Measurements from ENCODE around the gene MBOAT7. TPM values are rescaled to one million over a fixed set of nuclear protein-coding genes. Genes with fewer than 3 reads are reported as not detected.

The MBOAT7 gene
- polyA plus RNA-seq, 1 donor (not counting 4 experiments of a cell fraction or from before 2014, with no cell fraction given), result 41.3 TPM

- dilution Hi-C loops (cut with MboI; ENCODE audit: extremely low pct_ligation_motif_present, low sequenced_read_pairs), result no loop called here
- no peaks in the 10 kb centered on the region for H3K9me1 ChIP-seq (ENCODE audit: control insufficient read depth, extremely low read depth, insufficient read depth, low read length)
- H4K20me1 ChIP-seq (ENCODE audit: control insufficient read depth, extremely low read depth, insufficient read depth, low read length), result peaks cover 12% of the 10 kb centered on the region
- no peak overlapping the region for H2AFZ ChIP-seq (ENCODE audit: control insufficient read depth, low read length)
- peaks cover 50% of the 10 kb centered on the region for H3K79me2 ChIP-seq (ENCODE audit: control insufficient read depth, insufficient read depth, low read length)
- H3K36me3 ChIP-seq (ENCODE audit: control insufficient read depth in 2 of 2, extremely low read depth in 1 of 2, insufficient read depth in 2 of 2, low read length in 2 of 2), result peaks cover 17 to 23% of the 10 kb centered on the region in 2 experiments
- peaks cover 21% of the 10 kb centered on the region for H3K4me1 ChIP-seq (ENCODE audit: control insufficient read depth, extremely low read depth, insufficient read depth, low read length)
- TF ChIP-seq CTCF (optimal IDR thresholded peaks at IDR 0.05 in 1 of 3, IDR thresholded peaks at IDR 0.05 in 1 of 3, conservative IDR thresholded peaks at IDR 0.05 in 1 of 3; ENCODE audit: extremely low read depth in 1 of 3, insufficient read depth in 2 of 3, low read length in 3 of 3), result no peak
- no peak for TF ChIP-seq EZH2 (IDR thresholded peaks at IDR 0.05; ENCODE audit: low read length)
- no peaks in the 10 kb centered on the region for H3K27me3 ChIP-seq (ENCODE audit: control insufficient read depth, extremely low read depth, insufficient read depth, low read length)
- no peak for FAIRE-seq
- H3K4me3 ChIP-seq (ENCODE audit: control insufficient read depth in 2 of 3, extremely low read depth in 1 of 3, insufficient read depth in 2 of 3, low read depth in 1 of 3, low read length in 3 of 3), result peak overlapping the region; percentile 75 to 86 (median 83)
- H3K9me3 ChIP-seq (ENCODE audit: control insufficient read depth, low read depth, low read length), result no peaks in the 10 kb centered on the region
- H3K9ac ChIP-seq (ENCODE audit: control insufficient read depth, extremely low read depth, insufficient read depth, low read length), result peak overlapping the region; percentile 86
- H3K4me2 ChIP-seq (ENCODE audit: control insufficient read depth, extremely low read depth, insufficient read depth, low read depth, low read length), result peak overlapping the region; percentile 87
- peak overlapping the region; percentile 24 for H3K27ac ChIP-seq (ENCODE audit: control insufficient read depth, insufficient read depth, low read length)
- no peak for DNase-seq (ENCODE audit: low read depth, low spot score)
Observed at GRCh38 chr19:54138489-54139256, 50.7 kb downstream of the MBOAT7 start.

GRCh38 chr19:54137699-54138488 is 51.5 kb downstream of the MBOAT7 start, which contains the start of gene CNOT3:
CNOT3 (plus strand) TSS chr19:54137762; CDS start chr19:54142979, 5,217 bp downstream.
- Histone ChIP-seq H3K4me2 (ENCODE audit: control insufficient read depth, extremely low read depth, insufficient read depth, low read depth, low read length) (peak within 1 kb of the TSS; percentile 98), H3K9me1 (ENCODE audit: control insufficient read depth, extremely low read depth, insufficient read depth, low read length) (no peaks in the 10 kb centered on the region), H3K9ac (ENCODE audit: control insufficient read depth, extremely low read depth, insufficient read depth, low read length) (peak within 1 kb of the TSS; percentile 86), H3K9me3 (ENCODE audit: control insufficient read depth, low read depth, low read length) (no peaks in the 10 kb centered on the region), H3K4me1 (ENCODE audit: control insufficient read depth, extremely low read depth, insufficient read depth, low read length) (peaks cover 21% of the 10 kb centered on the region), H3K27me3 (ENCODE audit: control insufficient read depth, extremely low read depth, insufficient read depth, low read length) (no peaks in the 10 kb centered on the region), H3K79me2 (ENCODE audit: control insufficient read depth, insufficient read depth, low read length) (peaks cover 50% of the 10 kb centered on the region), H3K4me3 (ENCODE audit: control insufficient read depth in 2 of 3, extremely low read depth in 1 of 3, insufficient read depth in 2 of 3, low read depth in 1 of 3, low read length in 3 of 3) (peak within 1 kb of the TSS; percentile 83 to 91 (median 86)), H3K27ac (ENCODE audit: control insufficient read depth, insufficient read depth, low read length) (peak within 1 kb of the TSS; percentile 81), H2AFZ (ENCODE audit: control insufficient read depth, low read length) (peak within 1 kb of the TSS; percentile 89), H3K36me3 (ENCODE audit: control insufficient read depth in 2 of 2, extremely low read depth in 1 of 2, insufficient read depth in 2 of 2, low read length in 2 of 2) (peaks cover 10 to 20% of the 10 kb centered on the region in 2 experiments), H4K20me1 (ENCODE audit: control insufficient read depth, extremely low read depth, insufficient read depth, low read length) (peaks cover 12% of the 10 kb centered on the region)
- TF ChIP-seq EZH2 (IDR thresholded peaks at IDR 0.05; ENCODE audit: low read length) (no peak), CTCF (optimal IDR thresholded peaks at IDR 0.05 in 1 of 3, IDR thresholded peaks at IDR 0.05 in 1 of 3, conservative IDR thresholded peaks at IDR 0.05 in 1 of 3; ENCODE audit: extremely low read depth in 1 of 3, insufficient read depth in 2 of 3, low read length in 3 of 3) (peak in 1 of 3 experiments; percentile 25)
- DNase-seq (ENCODE audit: low read depth, low spot score), result no peak
- FAIRE-seq, result no peak
- dilution Hi-C loops (cut with MboI; ENCODE audit: extremely low pct_ligation_motif_present, low sequenced_read_pairs), result no loop called here

All from keratinocyte (primary cell).